ENCODE data around the gene AP2A1.
"Not testable (repeated sequence)": the region's sequence is repeated elsewhere in the genome, so short reads cannot be mapped to it uniquely, and the experiment has no call there.

Gene AP2A1

DNA sequence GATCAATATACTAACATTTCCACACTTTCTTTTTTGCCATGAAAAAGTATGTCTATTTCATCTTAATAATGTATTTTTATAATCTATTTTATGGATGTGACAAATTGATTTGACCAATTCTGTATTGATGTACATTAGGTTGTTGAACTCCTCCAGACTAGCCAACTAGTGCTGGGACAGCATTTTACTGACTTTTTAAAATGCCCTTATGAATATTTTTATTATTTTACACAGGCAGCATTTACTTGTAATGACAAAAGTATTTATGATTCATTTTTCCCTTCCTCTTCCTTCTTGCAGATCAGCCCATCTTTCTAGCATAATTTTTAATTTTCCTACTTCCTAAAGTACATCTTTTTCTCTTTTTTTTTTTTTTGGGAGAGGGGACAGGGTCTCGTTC lies 47.2 kb downstream of the AP2A1 start:
- no peak for DNase-seq

DNA sequence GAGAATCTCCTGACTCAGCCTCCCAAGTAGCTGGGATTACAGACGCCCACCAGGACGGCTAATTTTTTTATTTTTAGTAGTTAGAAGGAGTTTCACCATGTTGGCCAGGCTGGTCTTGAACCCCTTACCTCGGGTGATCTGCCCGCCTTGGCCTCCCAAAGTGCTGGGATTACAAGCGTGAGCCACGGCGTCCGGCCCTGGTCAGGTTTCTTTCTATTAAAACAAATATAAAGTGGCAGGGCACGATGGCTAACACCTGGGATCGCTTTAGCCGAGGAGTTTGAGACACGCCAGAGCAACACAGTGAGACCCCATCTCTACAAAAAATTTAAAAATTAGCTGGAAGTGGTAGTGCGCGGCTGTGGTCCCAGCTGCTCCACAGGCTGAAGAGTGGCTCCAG lies 49.8 kb downstream of the AP2A1 start:
- no peak for DNase-seq

DNA sequence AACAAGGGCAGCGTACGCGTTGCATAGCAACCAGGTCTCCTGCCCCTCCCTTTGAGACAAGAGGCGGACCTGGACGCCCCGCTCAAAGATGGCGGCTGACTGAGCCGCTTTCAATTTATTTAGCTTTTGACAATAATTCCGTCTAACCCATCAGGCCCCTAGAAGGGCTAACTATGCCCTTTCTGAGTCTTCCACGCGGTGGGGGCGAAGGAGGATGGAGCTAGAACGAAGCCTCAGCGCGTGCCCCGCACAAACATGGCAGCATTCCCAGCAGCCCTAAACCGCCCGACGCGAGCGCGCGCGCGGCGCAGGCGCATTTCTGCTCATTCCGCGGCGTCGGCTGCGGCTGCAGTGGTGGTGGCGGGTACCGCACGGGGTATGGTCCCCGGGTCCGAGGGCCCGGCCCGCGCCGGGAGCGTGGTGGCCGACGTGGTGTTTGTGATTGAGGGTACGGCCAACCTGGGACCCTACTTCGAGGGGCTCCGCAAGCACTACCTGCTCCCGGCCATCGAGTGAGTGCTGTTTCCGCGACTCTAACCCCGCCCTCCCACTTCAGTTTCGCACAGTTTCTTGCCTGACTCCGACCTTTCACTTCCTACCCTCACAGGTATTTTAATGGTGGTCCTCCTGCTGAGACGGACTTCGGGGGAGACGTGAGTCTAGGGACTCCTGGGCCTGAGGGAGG lies 51.3 kb downstream of the AP2A1 start, which contains the start of gene MED25:
MED25 (plus strand) TSS at position 326 of the 685 bp plus-strand sequence; CDS start at position 379, 53 bp downstream.
- peak; percentile 90 for DNase-seq

DNA sequence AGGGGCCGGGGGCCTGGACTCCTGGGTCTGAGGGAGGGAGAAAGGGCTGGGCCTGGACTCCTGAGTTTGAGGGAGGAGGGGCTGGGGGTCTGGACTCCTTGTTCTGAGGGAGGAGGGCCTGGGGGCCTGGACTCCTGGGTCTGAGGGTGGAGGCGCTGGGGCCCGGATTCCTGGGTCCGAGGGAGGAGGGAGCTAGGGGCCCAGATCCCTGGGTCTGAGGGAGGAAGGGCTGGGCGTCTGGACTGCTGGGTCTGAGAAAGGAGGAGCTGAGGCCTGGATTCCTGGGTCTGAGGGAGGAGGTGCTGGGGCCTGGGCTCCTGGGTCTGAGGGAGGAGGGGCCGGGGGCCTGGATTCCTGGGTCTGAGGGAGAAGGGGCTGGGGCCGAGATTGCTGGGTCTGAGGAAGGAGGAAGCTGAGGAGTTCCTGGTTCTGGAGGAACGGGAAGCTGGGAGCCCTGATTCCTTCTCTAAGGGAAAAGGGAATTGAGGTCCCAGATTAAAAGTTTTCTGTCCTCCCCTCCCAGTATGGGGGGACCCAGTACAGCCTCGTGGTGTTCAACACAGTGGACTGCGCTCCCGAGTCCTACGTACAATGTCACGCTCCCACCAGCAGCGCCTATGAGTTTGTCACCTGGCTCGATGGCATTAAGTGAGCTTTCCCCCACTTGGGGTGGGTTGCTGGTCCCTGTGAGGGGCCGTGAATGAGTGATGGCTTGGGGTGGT lies 52.0 kb downstream of the AP2A1 start:
- DNase-seq: no peak

DNA sequence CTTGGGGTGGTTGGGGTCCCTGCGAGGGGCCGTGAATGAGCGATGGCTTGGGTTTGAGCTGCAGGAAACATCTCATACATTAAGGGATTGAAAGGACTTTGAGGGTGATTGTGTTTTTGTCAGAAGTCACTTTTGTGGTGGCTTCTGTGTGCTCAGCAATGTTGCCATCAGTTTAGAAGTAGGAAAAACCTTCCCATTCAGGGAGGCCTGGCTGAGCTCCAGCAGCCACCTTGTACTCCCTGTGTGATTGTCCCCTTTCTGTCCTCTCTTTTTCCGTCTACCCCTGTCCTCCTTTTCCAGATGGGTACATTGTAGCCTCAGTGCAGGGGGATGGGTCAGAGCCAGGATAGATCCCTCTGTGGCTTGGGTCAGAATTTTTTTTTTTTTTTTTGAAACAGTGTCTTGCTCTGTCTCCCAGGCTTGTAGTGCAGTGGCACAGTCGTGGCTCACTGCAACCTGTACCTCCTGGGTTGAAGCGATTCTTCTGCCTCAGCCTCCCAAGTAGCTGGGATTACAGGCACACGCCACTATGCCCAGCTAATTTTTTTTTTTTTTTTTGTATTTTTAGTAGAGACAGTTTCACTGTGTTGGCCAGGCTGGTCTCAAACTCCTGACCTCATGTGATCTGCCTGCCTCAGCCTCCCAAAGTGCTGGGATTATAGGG lies 52.8 kb downstream of the AP2A1 start:
- DNase-seq: not testable (repeated sequence)

DNA sequence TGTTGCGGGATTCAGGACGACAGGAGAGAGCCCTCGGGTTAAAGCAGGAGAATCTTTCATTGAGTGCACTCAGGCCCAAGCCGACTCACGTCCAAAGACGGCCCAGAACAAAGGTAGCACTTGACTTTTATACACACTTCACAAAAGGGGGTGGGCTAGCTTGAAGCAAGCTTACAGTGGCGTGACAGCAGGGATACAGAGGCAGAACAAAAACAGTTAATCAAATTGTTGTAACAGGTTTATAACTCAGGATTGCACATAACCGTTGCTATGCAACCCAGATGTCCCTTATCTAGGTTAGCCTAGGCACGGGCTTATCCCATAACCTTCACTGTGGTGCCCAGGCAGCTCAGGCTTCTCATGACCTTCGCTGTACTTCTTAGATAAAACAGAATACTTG lies 53.3 kb downstream of the AP2A1 start:
- DNase-seq: no peak

DNA sequence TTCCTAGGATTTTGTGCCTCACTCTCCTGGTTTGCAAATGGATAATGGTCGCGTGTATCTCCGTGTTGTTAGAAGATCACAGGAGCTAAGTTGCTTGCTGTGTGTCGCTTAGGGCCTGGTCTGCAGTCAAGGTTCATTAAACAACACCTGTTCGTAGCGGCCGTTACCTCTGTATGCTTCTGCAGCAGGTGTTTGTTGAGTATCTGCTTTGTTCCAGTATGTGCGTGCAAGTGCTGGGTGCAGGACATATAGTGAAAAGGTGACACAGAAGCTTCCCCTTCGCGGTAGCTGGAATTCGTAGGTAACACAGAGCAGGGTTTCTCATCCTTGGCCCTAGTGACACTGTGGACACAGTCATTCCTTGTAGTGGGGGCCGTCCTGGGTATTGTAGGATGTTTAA lies 56.7 kb downstream of the AP2A1 start:
- no peak for DNase-seq

DNA sequence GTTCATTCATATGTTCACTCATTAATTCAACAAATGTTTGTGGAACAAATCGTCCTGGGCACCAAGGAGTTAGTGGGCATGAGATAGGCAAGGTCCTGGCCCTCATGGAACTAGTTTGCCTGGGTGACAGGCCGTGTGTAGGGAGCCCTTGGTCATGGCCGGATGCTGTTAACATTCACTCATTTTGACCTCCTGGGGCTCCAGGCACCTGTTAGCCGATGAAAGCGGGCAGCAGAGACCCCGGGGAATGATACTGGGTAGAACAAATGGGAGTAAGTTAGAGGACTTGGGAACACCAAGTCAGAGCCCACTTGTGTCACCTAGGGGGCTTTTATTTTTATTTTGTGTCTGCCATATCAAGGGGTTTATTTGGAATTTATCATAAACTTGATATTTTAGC lies 57.9 kb downstream of the AP2A1 start:
- no peak for DNase-seq

DNA sequence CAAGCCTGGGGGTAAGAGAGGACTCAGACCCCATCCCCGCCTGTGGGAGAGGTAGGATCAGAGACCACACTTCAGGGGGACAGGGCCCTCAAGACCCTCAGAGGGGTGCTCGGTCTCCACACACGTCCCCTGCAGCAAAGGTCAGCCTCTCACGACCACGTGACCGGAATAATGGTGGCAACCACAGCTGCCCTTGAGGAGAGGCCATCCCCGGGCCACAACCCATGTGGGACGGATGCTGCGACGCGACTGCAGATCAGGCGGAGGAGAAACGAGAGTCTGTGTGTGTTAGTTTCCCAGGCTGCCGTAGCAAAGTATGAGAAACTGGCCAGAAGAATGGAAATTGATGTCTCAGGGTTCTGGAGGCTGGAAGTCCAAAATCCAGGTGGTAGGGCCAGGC lies 60.2 kb downstream of the AP2A1 start:
- no peak for DNase-seq

DNA sequence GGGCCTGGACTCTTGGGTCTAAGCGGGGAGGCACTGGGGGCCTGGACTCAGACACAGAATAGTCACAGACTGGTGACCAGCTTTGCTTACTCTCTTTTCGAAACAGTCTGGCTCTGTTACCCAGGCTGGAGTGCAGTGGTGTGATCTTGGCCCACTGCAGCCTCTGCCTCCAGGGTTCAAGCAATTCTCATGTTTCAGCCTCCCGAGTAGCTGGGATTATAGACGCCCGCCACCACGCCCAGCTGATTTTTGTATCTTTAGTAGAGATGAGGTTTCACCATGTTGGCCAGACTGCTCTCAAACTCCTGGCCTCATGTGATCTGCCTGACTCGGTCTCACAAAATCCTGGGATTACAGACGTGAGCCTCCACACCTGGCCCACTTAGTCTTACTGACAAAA lies 62.4 kb downstream of the AP2A1 start:
- DNase-seq: no peak

DNA sequence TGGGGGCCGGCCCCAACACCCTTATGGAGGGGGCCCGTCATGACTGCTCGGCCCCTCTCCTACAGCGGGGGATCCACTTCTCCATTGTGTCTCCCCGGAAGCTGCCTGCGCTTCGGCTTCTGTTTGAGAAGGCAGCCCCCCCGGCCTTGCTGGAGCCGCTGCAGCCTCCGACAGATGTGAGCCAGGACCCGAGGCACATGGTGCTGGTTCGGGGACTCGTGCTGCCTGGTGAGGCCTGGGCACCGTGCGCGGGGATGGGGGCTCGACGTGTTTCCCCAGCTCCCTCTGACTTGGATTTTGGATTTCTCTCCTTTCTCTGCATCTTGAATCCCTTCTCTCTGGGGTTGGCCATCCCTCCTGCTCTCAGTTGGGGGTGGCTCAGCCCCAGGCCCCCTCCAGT lies 62.9 kb downstream of the AP2A1 start:
- no peak for DNase-seq

DNA sequence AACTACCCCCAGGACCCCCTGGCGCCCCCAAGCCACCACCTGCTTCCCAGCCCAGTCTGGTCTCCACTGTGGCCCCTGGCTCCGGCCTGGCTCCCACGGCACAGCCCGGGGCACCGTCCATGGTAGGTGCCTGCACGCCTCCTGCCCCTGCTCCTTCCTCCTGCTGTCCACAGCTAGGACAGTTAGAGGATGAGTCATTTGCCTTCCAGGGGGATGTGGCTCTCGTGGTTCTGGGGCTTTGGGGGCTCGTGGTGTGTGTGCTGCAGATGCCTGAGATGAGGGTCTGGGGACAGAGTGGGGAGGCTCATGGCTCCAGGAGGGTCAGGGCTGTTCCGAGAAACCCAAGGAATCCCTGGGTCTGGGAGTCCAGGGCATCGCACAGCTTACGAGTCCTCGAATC lies 64.0 kb downstream of the AP2A1 start:
- DNase-seq: peak; percentile 56

DNA sequence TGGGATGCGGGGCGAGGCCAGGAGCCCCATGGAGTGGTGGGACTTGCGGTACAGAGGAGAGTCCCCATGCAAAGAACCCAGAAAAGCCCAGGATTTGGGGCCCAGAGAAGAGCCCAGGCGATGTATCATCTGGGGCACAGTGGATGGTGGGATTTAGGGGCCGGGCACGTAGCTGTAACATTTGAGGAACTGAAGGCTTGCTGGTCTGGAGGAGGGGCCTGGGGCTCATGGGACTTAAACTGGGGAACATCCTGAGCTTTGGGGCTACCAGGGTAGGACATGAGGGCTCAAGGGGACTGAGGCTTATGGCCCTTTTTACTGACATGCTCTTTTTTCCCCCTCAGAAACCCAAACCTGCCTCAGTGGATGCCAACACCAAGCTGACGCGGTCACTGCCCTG lies 64.8 kb downstream of the AP2A1 start:
- DNase-seq: peak; percentile 75

DNA sequence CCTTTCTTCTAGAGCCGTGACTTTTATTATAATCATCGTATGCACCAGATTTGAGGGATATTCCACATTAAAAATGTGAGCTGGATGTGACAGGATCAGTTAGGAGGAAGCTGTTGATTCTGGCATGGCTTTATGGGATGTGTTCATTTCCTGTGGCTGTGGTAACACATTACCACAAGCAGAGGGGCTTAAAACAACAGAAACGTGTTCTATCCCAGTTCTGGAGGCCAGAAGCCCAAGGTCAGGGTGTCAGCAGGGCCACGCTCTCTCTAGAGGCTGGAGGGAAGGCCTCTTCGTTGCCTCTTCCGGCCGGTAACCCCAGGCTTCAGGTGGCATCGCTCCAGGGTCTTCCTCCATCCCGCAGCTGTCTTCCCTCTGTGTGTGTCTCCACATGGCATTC lies 65.8 kb downstream of the AP2A1 start:
- peak; percentile 95 for DNase-seq

DNA sequence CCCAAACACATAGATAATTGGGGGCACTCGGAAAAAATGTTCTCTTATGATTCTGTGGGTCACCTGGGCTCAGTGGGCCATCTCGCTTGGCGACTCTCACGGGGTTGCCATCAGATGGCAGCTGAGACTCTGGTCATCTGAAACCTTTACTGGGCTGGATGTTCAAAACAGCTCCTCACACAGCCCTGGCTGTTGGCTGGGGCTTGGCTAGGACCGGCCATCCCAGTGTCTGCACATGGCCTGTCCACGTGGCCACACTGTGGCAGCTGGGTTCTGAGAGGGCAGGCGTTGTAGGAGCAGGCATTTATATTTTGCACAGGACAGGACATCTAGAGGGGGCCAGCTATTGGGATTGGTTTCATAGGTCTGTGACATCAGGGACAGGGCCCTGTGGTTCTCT lies 66.8 kb downstream of the AP2A1 start:
- DNase-seq: no peak

DNA sequence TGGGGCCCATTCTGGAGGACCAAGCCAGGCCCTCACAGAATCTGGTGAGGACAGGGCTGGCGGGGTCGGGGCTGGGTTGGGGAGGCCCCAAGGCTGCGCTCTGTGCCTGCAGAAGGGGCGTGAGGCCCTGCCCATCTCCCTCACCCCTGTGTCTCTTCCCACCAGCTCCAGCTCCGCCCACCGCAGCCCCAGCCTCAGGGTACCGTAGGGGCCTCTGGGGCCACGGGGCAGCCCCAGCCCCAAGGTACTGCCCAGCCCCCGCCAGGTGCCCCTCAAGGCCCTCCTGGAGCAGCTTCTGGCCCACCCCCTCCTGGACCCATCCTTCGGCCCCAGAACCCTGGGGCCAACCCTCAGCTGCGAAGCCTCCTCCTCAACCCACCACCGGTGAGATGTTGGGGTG lies 68.8 kb downstream of the AP2A1 start:
- DNase-seq: no peak

DNA sequence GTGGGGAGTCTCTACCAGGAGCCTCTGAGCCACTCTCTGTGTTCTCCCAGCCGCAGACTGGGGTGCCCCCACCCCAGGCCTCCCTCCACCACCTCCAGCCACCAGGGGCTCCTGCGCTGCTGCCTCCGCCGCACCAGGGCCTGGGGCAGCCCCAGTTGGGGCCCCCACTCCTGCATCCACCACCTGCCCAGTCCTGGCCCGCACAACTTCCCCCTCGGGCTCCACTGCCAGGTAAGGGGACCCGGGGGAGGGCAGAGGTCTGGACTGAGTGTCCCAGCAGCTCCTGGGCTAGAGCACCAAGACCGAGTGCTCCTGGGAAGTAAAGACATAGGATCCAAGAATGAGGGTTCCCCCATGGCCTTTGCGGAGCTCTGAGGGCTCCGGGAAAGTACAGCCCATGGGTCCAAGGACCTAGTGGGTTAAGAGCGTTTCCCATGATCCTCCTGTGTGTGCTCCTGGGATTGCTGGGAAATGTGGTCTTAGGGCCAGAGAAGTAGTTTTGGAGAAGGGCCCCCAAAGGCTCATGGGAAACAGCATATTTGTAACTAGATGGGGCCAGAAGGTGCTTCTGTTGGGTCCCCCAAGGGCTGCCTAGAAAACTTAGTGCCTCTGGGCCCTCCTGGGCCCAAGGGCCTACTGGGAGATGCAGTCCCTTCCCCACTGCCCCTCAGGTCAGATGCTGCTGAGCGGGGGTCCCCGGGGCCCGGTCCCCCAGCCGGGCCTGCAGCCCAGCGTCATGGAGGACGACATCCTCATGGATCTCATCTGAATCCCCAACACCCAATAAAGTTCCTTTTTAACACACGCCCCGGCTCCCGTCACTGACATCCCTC lies 69.6 kb downstream of the AP2A1 start:
- DNase-seq: no peak

DNA sequence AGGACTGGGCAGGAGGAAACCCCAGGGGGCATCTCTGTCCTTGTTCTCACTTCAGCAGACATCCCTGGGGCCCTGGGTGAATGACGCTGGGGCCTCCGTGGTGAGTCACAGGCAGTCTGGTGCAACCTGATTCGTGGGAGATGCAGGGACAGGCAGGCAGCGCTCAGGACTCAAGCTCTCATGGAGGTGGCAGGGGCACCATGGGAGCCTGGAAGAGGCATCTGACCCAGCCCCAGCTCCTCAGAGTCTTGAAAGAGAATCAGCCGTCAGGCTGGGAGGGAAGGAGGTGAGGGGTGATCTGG lies 70.2 kb downstream of the AP2A1 start:
- DNase-seq: peak; percentile 39

DNA sequence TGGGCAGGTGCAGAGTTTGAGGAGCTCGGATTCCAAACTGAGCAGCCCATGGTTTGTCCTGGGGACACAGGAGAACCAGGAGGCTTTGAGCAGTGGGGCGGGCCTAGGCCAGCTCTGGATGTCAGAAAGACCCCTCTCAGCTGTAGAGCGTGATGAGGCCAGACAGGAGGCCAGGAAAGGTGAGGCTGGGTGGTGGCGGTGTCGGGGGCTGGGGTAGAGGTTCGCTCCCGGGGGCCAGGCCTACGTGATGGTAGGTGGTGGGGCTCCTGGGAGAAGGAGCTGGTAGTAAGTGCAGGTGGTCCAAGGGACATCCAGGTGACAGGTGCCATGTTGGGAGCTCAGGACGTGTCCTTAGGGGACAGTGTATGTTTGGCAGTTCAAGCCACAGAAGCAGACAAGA lies 70.6 kb downstream of the AP2A1 start:
- no peak for DNase-seq

DNA sequence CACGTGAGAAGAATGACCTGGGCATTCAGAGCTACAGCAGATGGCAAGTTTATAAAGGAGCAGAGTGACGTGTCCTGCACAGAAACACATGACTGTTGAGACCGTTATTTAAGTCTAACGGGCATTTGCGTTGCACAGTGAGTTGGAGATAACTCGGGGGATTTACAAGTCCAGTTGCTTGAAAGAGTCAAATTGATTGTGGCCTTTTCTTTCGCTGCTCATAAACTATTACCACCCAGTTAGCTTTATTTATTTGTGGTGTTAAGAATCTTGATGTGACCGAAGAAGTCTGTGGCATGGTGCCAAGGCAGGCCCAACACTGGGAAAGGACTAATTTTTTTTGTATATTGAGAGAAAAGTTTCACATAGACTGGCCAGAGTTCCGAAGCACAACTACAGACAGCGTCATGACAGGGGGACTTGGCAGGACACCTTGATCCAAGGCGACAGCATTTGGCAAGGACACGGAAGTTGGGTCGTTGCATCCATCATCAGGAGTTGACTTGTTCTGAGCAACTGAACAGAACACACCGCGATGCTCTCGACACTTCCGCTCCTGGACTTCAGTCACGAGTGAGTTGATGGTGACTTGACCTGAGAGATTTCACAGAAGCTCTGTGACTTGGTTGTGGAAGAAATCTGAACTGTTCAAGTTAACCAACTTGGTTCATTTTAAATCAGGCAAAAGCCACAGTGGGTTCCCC lies 72.2 kb downstream of the AP2A1 start:
- DNase-seq: no peak

DNA sequence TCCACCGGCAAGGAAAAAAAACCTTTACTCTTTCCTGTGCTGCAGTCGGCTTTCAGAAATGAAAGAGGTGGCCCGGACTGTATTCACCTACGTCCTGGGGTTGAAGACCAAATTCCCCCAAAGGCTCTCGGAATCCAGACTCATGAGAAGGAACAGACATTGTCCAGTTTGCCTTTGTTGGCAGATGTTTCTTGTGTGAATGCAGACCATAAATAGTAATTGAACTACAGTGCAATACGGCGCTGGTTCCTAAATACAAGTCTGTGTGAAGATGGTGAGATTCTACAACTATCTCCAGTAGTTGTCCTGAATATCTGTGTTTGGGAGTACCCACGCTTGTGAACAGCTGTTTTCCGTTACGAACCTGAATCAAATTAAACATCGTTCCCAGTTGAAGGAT lies 72.9 kb downstream of the AP2A1 start:
- no peak for DNase-seq

DNA sequence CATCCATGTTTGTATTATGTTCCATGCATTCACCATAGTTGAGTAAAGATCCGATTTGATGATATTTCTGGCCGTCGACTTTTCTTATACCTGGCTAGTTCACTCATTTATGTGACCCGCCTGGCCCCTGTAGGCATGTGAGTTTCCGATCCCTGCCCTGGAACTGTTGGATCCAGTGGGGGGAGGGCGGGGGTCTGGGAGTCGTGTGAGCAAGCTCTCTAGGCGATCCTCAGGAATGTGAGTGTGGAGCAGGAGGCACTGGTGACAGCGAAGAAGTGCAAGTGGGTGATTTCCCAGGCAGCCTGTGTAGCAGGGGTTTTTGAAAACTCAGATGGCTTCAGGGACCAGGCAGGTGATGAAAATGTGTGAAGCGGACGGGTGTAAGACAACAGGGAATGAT lies 73.5 kb downstream of the AP2A1 start:
- DNase-seq: no peak

DNA sequence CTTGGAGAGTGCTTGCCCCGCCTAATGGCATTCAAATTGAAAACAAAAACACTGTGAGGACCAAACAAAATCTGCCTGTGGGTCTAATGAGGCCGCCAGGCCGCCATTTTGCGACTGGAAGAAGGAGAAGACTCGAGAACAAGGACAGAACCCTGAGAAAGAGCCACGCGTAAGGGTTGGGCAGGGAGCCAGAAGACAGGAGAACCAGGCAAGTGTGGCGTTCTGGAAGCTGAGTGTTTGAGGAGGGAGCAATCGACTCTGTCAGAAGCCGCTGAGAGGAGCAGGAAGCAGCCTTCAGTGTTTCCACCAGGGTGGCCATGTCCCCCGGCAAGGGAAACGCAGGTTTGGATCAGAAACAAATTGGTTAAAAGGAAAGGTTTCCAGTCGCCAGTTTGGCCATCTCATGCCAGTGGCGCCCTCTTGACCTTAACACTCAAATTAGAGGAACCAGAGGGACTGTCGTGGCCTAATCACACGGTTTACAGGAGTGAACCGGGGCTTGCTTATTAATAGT lies 74.0 kb downstream of the AP2A1 start:
- DNase-seq: peak; percentile 38
